GM12864 (cell line): ENCODE data around the gene EPHB1.

Source experiments
- DNase-seq: peaks from one replicate; pipeline ENCODE4 v3.0.0-alpha.2; 2011; ENCODE audit warnings: low read depth
- H3K4me3 ChIP-seq: 2 replicates; pipeline ENCODE4 v1.5.1; 2011; ENCODE audit warnings: mild to moderate bottlenecking, low read depth, low read length, control low read depth
- TF ChIP-seq, protein P1 (sequence below): IDR thresholded peaks from 2 replicates; pipeline ENCODE4 v1.5.1; 2011; ENCODE audit warnings: low read depth, mild to moderate bottlenecking, moderate library complexity, low read length, control low read depth, inconsistent platforms; ENCODE audit errors: missing control alignments

EPHB1 gene

DNA sequence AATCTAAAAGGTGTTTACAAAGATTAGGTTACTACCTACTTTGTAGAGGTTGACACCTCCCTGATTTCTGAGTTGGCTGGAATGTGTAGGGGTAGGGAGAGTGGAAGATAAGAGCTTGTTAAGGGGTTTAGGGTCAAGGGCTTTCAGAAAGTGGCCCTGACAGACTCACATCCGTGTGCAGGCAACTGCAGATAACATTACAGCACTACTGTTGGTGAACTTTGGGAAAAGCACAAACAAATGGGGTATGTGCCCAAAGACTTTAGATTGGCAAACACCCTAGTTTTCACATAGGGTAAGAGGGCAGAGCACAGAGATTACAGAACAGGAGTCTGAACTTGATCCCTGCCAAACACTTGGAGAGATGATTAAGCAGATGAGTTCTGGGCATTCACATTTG lies 375.7 kb downstream of the EPHB1 start:
- DNase-seq: no peak
- TF ChIP-seq, protein P1, sequence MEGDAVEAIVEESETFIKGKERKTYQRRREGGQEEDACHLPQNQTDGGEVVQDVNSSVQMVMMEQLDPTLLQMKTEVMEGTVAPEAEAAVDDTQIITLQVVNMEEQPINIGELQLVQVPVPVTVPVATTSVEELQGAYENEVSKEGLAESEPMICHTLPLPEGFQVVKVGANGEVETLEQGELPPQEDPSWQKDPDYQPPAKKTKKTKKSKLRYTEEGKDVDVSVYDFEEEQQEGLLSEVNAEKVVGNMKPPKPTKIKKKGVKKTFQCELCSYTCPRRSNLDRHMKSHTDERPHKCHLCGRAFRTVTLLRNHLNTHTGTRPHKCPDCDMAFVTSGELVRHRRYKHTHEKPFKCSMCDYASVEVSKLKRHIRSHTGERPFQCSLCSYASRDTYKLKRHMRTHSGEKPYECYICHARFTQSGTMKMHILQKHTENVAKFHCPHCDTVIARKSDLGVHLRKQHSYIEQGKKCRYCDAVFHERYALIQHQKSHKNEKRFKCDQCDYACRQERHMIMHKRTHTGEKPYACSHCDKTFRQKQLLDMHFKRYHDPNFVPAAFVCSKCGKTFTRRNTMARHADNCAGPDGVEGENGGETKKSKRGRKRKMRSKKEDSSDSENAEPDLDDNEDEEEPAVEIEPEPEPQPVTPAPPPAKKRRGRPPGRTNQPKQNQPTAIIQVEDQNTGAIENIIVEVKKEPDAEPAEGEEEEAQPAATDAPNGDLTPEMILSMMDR: no peak
- no peak overlapping the region for H3K4me3 ChIP-seq

DNA sequence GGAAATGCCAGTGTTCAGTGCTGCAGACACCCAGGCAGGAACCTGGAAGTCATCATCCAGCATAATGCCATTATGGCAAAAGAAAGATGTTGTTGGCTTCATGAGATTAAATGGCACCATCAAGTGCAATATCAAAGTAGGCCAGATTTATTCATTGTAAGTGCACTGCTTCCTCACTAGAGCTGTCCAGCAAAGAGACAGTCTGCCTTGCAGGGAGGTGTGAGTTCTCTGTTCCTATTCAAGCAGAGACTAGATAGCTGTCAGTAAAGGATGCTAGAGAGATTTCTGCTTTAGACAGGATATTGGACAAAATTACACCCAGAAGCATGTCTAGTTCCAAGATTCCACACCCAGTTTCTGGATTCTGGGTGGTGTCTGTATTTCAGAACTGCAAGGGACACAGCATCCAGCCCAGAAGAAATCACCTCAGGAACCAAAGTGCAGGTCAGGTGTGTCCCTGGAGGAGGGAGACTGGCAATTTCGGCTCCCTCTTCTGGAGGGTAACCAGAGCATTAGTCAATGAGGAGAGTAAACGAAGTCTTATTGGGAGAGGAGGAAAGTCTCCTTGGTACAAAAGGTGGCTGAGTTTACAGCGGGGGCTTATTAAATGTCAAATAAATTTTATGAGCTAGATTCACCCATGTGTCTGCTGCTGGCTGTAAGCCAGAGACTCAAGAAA lies 377.3 kb downstream of the EPHB1 start:
- TF ChIP-seq, protein P1: no peak
- DNase-seq: no peak

DNA sequence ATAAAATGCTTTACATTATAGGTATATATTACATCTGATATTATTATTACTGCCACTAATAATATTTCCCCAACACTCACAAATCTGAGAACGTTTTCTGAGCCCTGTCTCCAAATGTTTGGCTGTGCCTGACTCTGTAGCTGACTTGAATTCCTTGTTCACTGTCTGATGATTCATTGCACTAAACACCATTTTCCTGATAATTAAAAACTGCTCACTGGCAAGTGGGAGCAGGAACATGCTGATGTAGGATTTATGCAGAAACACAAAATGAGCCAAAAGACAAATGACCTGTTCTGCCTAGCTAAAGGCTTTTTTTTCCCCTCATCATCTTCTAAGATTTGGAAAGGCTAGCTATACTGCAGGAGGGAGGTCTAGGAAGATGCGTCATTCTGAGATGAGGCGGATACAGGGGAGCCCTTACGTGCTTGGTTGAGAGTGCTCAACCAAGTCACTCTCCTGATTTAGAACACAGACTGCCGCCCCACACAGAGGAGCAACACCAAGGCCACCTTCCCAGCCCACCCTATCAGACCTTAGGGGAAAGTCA lies 380.7 kb downstream of the EPHB1 start:
- TF ChIP-seq, protein P1: no peak
- no peak for DNase-seq
- H3K4me3 ChIP-seq: no peak overlapping the region

More for the DNA sequence above, 377.3 kb downstream of the EPHB1 start:
- no peak overlapping the region for H3K4me3 ChIP-seq

DNA sequence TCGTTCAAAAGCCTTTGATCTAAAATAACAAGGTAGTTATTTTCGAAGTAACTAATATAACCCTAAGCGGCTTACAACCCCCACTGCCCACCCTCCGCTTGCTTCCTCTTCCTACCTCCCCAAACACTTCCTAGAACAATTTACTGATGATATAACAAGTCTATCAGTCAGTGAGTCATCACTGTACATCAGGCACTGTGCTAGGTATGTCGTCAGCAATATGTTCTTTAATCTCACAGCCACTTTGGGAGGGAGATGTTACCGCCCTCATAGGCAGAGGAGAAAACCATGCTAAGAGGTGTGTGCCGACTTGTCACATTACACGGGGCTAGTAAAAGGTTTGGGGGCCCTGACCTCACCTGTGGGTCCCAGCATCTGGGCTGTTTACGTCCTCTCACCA lies 381.8 kb downstream of the EPHB1 start:
- no peak for DNase-seq
- H3K4me3 ChIP-seq: no peak overlapping the region
- TF ChIP-seq, protein P1: no peak

DNA sequence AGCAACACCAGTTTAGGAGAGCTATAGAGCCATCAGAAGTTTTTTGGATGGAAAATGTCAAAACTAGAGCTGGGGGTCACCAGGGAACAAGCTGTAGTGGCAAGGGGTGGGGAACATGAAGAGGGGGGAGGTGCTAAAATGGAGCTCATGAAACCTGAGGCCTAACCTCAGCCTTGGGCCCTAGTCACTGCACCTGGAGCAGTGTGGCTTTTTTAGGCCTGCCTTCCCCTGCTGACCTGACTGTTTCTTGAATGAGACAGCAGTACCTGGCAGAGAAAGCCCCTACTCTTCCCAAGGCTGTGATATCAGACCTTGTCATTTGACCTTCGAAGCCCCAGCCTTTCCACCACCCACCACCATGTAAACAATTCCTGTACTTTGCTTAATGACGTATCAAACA lies 383.5 kb downstream of the EPHB1 start:
- TF ChIP-seq, protein P1: no peak

DNA sequence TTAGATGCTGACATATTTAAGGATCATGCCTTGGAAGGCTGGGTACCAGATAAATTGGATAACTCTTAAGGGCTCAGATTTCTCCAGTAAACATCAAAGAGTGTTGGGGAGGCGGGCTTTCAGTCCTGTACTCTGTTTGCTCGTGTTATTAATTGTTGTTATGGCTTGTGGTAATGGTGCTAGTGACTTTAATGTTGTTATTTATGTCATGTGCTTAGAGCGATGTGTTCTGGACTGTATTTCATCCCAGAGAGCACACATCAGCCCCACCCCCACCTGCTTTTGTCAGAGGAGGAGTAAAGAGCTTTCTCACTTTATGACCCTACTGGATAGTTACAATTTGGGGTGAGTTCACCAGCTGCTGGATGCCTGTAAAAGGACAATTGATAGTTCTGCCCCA lies 386.3 kb downstream of the EPHB1 start:
- no peak for DNase-seq
- TF ChIP-seq, protein P1: no peak
- H3K4me3 ChIP-seq: no peak overlapping the region

More for the DNA sequence above, 383.5 kb downstream of the EPHB1 start:
- H3K4me3 ChIP-seq: no peak overlapping the region
- no peak for DNase-seq
